ENCODE results near the gene PAMR1. TPM values are rescaled to one million over a fixed set of nuclear protein-coding genes. Genes with fewer than 3 reads are reported as not detected.

Gene PAMR1
- total and polyA plus RNA-seq, 2 of the 8 experiments (the other 6 are each of a cell fraction or from before 2014, with no cell fraction given) = 3.0 to 6.9 TPM

DNA sequence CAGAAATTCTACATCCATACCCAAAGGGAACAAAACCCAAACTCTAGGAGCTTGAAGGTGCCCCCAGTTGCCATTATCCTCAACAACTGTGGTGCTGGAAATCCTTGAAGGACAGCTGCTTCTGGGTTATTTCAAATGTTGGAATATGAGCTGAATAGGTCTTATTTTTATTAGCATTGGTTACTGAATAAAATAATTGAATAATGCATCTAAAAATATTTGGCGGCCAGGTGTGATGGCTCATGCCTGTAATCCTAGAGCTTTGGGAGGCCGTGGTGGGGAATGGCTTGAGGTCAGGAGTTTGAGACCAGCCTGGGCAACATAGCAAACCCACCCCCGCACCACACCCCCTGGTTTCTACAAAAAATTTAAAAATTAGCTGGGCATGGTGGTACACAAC is 10.9 kb downstream of the PAMR1 start (continued):
- TF ChIP-seq, protein P1, sequence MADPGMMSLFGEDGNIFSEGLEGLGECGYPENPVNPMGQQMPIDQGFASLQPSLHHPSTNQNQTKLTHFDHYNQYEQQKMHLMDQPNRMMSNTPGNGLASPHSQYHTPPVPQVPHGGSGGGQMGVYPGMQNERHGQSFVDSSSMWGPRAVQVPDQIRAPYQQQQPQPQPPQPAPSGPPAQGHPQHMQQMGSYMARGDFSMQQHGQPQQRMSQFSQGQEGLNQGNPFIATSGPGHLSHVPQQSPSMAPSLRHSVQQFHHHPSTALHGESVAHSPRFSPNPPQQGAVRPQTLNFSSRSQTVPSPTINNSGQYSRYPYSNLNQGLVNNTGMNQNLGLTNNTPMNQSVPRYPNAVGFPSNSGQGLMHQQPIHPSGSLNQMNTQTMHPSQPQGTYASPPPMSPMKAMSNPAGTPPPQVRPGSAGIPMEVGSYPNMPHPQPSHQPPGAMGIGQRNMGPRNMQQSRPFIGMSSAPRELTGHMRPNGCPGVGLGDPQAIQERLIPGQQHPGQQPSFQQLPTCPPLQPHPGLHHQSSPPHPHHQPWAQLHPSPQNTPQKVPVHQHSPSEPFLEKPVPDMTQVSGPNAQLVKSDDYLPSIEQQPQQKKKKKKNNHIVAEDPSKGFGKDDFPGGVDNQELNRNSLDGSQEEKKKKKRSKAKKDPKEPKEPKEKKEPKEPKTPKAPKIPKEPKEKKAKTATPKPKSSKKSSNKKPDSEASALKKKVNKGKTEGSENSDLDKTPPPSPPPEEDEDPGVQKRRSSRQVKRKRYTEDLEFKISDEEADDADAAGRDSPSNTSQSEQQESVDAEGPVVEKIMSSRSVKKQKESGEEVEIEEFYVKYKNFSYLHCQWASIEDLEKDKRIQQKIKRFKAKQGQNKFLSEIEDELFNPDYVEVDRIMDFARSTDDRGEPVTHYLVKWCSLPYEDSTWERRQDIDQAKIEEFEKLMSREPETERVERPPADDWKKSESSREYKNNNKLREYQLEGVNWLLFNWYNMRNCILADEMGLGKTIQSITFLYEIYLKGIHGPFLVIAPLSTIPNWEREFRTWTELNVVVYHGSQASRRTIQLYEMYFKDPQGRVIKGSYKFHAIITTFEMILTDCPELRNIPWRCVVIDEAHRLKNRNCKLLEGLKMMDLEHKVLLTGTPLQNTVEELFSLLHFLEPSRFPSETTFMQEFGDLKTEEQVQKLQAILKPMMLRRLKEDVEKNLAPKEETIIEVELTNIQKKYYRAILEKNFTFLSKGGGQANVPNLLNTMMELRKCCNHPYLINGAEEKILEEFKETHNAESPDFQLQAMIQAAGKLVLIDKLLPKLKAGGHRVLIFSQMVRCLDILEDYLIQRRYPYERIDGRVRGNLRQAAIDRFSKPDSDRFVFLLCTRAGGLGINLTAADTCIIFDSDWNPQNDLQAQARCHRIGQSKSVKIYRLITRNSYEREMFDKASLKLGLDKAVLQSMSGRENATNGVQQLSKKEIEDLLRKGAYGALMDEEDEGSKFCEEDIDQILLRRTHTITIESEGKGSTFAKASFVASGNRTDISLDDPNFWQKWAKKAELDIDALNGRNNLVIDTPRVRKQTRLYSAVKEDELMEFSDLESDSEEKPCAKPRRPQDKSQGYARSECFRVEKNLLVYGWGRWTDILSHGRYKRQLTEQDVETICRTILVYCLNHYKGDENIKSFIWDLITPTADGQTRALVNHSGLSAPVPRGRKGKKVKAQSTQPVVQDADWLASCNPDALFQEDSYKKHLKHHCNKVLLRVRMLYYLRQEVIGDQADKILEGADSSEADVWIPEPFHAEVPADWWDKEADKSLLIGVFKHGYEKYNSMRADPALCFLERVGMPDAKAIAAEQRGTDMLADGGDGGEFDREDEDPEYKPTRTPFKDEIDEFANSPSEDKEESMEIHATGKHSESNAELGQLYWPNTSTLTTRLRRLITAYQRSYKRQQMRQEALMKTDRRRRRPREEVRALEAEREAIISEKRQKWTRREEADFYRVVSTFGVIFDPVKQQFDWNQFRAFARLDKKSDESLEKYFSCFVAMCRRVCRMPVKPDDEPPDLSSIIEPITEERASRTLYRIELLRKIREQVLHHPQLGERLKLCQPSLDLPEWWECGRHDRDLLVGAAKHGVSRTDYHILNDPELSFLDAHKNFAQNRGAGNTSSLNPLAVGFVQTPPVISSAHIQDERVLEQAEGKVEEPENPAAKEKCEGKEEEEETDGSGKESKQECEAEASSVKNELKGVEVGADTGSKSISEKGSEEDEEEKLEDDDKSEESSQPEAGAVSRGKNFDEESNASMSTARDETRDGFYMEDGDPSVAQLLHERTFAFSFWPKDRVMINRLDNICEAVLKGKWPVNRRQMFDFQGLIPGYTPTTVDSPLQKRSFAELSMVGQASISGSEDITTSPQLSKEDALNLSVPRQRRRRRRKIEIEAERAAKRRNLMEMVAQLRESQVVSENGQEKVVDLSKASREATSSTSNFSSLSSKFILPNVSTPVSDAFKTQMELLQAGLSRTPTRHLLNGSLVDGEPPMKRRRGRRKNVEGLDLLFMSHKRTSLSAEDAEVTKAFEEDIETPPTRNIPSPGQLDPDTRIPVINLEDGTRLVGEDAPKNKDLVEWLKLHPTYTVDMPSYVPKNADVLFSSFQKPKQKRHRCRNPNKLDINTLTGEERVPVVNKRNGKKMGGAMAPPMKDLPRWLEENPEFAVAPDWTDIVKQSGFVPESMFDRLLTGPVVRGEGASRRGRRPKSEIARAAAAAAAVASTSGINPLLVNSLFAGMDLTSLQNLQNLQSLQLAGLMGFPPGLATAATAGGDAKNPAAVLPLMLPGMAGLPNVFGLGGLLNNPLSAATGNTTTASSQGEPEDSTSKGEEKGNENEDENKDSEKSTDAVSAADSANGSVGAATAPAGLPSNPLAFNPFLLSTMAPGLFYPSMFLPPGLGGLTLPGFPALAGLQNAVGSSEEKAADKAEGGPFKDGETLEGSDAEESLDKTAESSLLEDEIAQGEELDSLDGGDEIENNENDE (IDR thresholded peaks at IDR 0.05; ENCODE audit: insufficient replicate concordance, low read length) = no peak
- TF ChIP-seq, protein P2, sequence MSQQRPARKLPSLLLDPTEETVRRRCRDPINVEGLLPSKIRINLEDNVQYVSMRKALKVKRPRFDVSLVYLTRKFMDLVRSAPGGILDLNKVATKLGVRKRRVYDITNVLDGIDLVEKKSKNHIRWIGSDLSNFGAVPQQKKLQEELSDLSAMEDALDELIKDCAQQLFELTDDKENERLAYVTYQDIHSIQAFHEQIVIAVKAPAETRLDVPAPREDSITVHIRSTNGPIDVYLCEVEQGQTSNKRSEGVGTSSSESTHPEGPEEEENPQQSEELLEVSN (IDR thresholded peaks at IDR 0.05) = no peak
- TF ChIP-seq TAF7 (optimal IDR thresholded peaks at IDR 0.05; ENCODE audit: borderline replicate concordance, low read depth, low read length) (no peak), PHF8 (conservative IDR thresholded peaks at IDR 0.05; ENCODE audit: low read depth, low read length) (no peak), GABPA (IDR thresholded peaks at IDR 0.05; ENCODE audit: borderline replicate concordance, insufficient read depth, low read length) (no peak), BACH1 (IDR thresholded peaks at IDR 0.05; ENCODE audit: low read length) (no peak), ASH2L (IDR thresholded peaks at IDR 0.05; ENCODE audit: low read length) (no peak), NANOG (IDR thresholded peaks at IDR 0.05; ENCODE audit: insufficient read depth, low read depth, low read length, poor library complexity, severe bottlenecking) (no peak)
- TF ChIP-seq, protein P3, sequence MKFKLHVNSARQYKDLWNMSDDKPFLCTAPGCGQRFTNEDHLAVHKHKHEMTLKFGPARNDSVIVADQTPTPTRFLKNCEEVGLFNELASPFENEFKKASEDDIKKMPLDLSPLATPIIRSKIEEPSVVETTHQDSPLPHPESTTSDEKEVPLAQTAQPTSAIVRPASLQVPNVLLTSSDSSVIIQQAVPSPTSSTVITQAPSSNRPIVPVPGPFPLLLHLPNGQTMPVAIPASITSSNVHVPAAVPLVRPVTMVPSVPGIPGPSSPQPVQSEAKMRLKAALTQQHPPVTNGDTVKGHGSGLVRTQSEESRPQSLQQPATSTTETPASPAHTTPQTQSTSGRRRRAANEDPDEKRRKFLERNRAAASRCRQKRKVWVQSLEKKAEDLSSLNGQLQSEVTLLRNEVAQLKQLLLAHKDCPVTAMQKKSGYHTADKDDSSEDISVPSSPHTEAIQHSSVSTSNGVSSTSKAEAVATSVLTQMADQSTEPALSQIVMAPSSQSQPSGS (IDR thresholded peaks at IDR 0.05; ENCODE audit: low read length) = no peak

Measured in H1 (cell line).